Left renal cortex interstitium (tissue), 4 donors: Measurements from ENCODE around the gene LBH. TPM values are rescaled to one million over a fixed set of nuclear protein-coding genes. Genes with fewer than 3 reads are reported as not detected.

ENCODE experiments used
- DNase-seq, 4 donors: peaks; one replicate each; pipeline ENCODE4 v3.0.0-alpha.2; 2013; ENCODE audit warnings: low read depth in 4 of 4, low spot score in 2 of 4, missing footprints in 1 of 4
- polyA plus RNA-seq, 4 donors: library from polyadenylated mRNA; unstranded; fragments of 120-200 nt; gene quantifications; one replicate each; pipeline ENCODE4 v1.2.1, GENCODE V29; 2013; ENCODE audit not compliant: insufficient read length in 4 of 4

Gene LBH
- polyA plus RNA-seq, 4 donors = 99.8 to 120 (median 119) TPM

GRCh38 chr2:30213907-30214463 is 17.3 kb upstream of the LBH start:
- DNase-seq = no peak

- DNase-seq = no peak
Observed at GRCh38 chr2:30216157-30216556, 15.2 kb upstream of the LBH start.

- no peak for DNase-seq
Observed at GRCh38 chr2:30217644-30218337, 13.5 kb upstream of the LBH start.

- DNase-seq = no peak
Observed at GRCh38 chr2:30218338-30218713, 13.0 kb upstream of the LBH start.

DNA sequence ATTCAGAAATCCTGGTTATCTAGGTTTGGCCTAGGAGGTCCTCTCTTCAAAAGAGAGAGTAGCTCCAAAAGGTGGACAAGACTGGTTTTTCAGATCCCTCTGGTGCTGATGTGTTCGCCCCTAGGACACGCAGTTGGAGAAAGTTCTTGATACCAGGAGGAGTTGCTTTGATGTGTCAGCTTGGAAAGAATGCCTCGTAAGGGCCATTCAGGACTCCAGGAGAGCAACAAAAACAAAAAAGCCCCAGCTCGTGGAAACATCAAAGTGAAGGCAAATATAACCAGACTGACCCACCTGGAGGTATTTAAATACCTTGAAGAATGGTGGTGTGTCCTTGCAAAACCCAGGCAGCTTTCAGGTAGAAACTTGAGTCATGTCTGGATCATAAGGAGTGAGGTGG is 12.5 kb upstream of the LBH start:
- DNase-seq = no peak

- no peak for DNase-seq
Observed at GRCh38 chr2:30219886-30220875, 11.2 kb upstream of the LBH start.

- DNase-seq = no peak
Observed at GRCh38 chr2:30221531-30221930, 9.8 kb upstream of the LBH start.

DNA sequence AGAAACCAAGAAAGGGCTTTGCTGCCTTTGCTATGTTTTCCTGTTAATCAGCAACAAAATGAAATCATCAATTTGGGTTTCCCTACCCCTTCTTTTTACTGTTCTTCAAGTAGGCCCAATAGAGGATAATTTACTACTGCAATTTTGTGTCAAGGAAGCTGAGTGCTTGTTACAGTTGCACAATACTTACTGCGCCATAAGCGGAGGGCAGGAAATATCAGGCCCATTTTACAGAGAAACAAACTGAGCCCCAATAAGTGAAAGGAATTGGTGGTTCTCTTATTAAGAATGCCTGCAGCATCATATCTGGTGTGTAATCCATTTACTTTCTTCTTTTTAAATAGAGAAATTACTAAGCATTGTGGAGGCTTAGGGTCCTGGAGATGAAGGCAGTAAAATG is 9.3 kb upstream of the LBH start:
- no peak for DNase-seq

- no peak for DNase-seq
Observed at GRCh38 chr2:30222636-30223360, 8.5 kb upstream of the LBH start.

- no peak for DNase-seq
Observed at GRCh38 chr2:30223413-30223874, 7.9 kb upstream of the LBH start.

GRCh38 chr2:30224151-30224550 is 7.2 kb upstream of the LBH start:
- DNase-seq = no peak

DNA sequence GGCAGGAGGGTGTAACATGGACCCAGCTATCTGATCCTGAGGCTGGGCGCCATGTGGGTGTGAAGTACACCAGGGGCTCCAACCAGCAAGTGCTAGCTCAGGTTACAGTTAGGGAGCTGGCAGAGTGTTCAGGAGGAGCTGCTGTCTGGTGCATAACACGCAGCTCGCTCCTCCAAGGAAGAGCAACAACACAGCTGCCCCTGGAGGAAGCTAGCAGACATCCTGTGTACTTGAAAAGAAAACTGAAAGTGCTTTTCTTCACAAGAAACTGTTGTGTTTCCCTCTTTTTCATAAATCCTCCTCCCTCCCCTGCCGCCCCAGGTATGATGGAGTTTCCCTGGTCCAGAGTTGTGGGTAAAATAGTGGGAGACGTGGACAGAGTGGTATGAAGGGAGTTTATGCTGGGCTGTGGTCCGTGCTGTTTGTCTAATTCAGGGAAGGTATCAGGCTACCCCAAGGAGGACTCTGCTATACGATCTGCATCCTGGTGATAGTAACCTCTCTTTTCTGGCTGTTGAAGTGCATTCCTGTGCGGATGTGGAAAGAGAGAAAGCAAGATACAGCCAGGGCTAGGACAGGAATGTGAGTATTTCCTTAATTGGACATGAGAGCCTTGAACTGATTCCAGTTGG is 6.1 kb upstream of the LBH start:
- DNase-seq = peak in 2 of 4 donors; percentile 56 to 60

GRCh38 chr2:30226144-30227032 is 4.9 kb upstream of the LBH start:
- no peak for DNase-seq

DNA sequence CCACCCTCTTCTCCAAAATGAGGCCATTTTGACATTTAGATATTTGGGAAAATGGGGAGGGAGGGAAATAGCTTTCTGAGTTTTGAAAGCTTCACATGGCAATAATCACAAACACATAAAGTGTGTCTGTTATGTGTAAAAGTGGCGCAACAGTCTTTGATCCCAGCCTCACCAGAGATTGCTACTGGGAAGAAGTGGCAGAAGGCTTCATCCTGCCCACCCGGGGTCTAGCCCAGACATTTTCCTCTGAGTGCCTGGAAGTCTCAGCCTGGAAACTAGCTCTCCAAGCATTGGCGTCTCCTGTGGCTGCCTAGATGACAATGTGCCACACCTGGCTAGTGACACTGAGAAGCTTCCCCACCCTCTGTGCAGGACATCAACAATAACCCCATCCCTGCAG is 1.7 kb upstream of the LBH start:
- no peak for DNase-seq

- DNase-seq = peak in 3 of 4 donors; percentile 74 to 81 (median 76)
Observed at GRCh38 chr2:30230497-30231211, 680 bp upstream of the LBH start.

DNA sequence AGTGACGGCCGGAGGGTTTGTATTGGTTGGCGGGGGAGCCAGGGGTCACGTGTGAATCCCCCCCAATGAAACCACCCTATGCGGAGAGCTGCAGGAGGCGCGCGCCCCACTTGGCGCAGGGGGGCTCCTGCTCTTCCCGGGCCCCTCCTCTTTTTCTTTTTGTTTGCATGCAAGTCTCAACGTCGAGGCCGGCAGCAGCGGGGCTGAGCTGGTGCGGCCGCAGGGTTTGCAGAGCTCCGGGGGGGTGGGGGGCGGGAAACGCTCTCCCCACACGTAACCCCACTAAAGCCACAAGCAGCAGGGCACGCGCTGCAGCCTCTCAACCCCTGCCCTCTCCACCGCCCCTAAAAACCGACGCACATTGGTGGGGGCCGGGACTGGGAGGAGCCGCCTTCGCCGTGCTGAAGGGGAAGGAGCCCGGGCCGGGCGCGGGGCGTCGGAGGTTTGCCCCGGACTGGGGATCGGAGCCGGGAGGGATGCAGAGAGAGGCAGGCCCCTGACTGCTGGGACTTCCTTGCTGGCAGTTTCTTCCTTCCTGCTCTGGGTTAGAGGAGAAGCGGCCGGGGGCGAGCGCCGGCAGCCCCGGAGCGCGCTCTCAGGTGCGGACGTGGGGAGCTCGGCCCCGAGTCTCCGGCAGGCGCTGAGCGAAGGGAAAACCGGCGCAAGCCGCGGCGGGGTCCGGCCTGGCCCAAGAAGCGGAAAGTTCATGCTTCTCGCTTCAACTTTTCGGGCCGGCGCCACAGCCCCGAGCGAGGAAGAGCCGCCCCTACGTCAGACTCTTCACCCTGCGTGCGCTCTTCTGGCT is 864 bp downstream of the LBH start:
- peak in 1 of 4 donors; percentile 52 for DNase-seq

- DNase-seq = no peak
Observed at GRCh38 chr2:30232801-30233130, 1.4 kb downstream of the LBH start.
